Measurements from ENCODE around the gene HEXIM1.

HEXIM1 gene

GRCh38 chr17:45148183-45149036 lies at the start of gene HEXIM1:
TSS of gene HEXIM1 (plus strand) at chr17:45148475. CDS start at chr17:45149191, 716 bp downstream.
- peak; percentile 99 for DNase-seq

GRCh38 chr17:45098869-45099616 lies 49.2 kb upstream of the HEXIM1 start:
- DNase-seq: peak; percentile 25

GRCh38 chr17:45101546-45101882 lies 46.8 kb upstream of the HEXIM1 start:
- DNase-seq: no peak

- DNase-seq: peak; percentile 65
Observed at GRCh38 chr17:45101883-45102811, 46.1 kb upstream of the HEXIM1 start.

- no peak for DNase-seq
Observed at GRCh38 chr17:45102856-45103255, 45.4 kb upstream of the HEXIM1 start.

- no peak for DNase-seq
Observed at GRCh38 chr17:45103269-45103795, 44.9 kb upstream of the HEXIM1 start.

GRCh38 chr17:45104029-45104428 lies 44.2 kb upstream of the HEXIM1 start:
- DNase-seq: no peak

GRCh38 chr17:45104497-45104896 lies 43.8 kb upstream of the HEXIM1 start:
- no peak for DNase-seq

GRCh38 chr17:45104907-45105624 lies 43.2 kb upstream of the HEXIM1 start:
- no peak for DNase-seq

- DNase-seq: no peak
Observed at GRCh38 chr17:45106096-45106495, 42.2 kb upstream of the HEXIM1 start.

GRCh38 chr17:45106582-45106981 lies 41.7 kb upstream of the HEXIM1 start:
- DNase-seq: no peak

GRCh38 chr17:45107293-45108010 lies 40.8 kb upstream of the HEXIM1 start:
- no peak for DNase-seq

GRCh38 chr17:45108051-45108450 lies 40.2 kb upstream of the HEXIM1 start:
- no peak for DNase-seq

GRCh38 chr17:45108595-45109521 lies 39.4 kb upstream of the HEXIM1 start:
- DNase-seq: no peak

GRCh38 chr17:45110676-45111611 lies 37.3 kb upstream of the HEXIM1 start:
- DNase-seq: no peak

- DNase-seq: no peak
Observed at GRCh38 chr17:45111850-45112249, 36.4 kb upstream of the HEXIM1 start.

GRCh38 chr17:45112559-45113423 lies 35.5 kb upstream of the HEXIM1 start:
- no peak for DNase-seq

- DNase-seq: no peak
Observed at GRCh38 chr17:45113424-45113754, 34.9 kb upstream of the HEXIM1 start.

All from NCI-H226 (cell line).